Measurements from ENCODE around the gene LDLRAD3.

GRCh38 chr11:35934981-35935380 is 8.9 kb upstream of the LDLRAD3 start:
- TF ChIP-seq, protein P1, sequence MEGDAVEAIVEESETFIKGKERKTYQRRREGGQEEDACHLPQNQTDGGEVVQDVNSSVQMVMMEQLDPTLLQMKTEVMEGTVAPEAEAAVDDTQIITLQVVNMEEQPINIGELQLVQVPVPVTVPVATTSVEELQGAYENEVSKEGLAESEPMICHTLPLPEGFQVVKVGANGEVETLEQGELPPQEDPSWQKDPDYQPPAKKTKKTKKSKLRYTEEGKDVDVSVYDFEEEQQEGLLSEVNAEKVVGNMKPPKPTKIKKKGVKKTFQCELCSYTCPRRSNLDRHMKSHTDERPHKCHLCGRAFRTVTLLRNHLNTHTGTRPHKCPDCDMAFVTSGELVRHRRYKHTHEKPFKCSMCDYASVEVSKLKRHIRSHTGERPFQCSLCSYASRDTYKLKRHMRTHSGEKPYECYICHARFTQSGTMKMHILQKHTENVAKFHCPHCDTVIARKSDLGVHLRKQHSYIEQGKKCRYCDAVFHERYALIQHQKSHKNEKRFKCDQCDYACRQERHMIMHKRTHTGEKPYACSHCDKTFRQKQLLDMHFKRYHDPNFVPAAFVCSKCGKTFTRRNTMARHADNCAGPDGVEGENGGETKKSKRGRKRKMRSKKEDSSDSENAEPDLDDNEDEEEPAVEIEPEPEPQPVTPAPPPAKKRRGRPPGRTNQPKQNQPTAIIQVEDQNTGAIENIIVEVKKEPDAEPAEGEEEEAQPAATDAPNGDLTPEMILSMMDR (optimal IDR thresholded peaks at IDR 0.05 in 1 of 3, IDR thresholded peaks at IDR 0.05 in 1 of 3, conservative IDR thresholded peaks at IDR 0.05 in 1 of 3; ENCODE audit: extremely low read depth in 1 of 3, insufficient read depth in 2 of 3, low read length in 3 of 3): no peak
- TF ChIP-seq EZH2 (IDR thresholded peaks at IDR 0.05; ENCODE audit: low read length): no peak

Data from keratinocyte (primary cell).